Stimulated activated CD4-positive, alpha-beta T cell treated with anti-CD3 and anti-CD28 coated beads, Interleukin-4, amount 100 ng/mL, for 24 hours (primary cell): Measurements from ENCODE around the gene TMEM255B.
"Not testable (repeated sequence)": the region's sequence is repeated elsewhere in the genome, so short reads cannot be mapped to it uniquely, and the experiment has no call there.

Experiments
- DNase-seq: peaks from one replicate; pipeline ENCODE4 v3.0.0-alpha.2; 2020

The TMEM255B gene

DNA sequence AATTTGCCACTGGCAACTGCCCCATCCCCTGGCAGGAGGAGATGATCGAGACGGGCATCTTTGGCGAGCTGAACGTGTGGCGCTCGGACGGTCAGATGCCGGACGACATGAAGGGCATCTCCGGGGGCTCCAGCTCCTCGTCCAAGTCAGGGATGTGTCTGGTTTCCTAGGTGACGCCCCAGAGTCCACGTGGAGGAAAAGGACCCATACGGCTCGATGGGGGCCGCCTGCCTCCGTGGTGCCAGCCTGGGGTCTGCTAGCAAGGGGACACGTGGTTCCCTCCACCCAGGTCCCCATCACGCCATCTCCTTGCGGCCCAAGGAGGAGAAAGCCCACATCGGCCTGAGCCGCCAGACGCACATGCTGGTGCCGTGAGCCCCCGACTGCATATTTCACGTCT, 23.8 kb upstream of the TMEM255B start:
- DNase-seq: no peak

- no peak for DNase-seq
Observed at GRCh38 chr13:113735750-113736149, 23.3 kb upstream of the TMEM255B start.

GRCh38 chr13:113736258-113736731, 22.7 kb upstream of the TMEM255B start:
- no peak for DNase-seq

GRCh38 chr13:113737803-113738202, 21.2 kb upstream of the TMEM255B start:
- DNase-seq: no peak

GRCh38 chr13:113739527-113740285, 19.3 kb upstream of the TMEM255B start:
- no peak for DNase-seq

- no peak for DNase-seq
Observed at GRCh38 chr13:113740286-113740556, 18.8 kb upstream of the TMEM255B start.

DNA sequence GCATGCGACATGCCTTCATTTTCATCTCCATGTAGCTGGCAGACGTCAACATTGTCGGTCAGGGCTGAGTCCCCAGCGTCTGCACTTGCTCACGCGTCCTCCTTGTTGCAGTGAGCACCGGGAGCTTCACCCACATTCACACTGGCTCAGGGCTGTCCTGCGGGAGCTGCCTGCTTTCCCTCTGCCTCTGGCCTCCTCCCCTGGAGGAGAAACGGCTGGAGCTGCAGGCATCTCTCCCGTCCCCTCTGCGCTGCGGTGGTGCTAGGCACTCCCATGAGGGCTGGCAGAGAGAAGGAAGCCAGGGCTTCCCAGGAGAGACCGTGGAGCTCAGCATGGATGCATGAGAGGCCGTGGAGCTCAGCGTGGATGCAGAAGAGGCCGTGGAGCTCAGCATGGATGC, 18.4 kb upstream of the TMEM255B start:
- DNase-seq: no peak

- no peak for DNase-seq
Observed at GRCh38 chr13:113741191-113741668, 17.8 kb upstream of the TMEM255B start.

DNA sequence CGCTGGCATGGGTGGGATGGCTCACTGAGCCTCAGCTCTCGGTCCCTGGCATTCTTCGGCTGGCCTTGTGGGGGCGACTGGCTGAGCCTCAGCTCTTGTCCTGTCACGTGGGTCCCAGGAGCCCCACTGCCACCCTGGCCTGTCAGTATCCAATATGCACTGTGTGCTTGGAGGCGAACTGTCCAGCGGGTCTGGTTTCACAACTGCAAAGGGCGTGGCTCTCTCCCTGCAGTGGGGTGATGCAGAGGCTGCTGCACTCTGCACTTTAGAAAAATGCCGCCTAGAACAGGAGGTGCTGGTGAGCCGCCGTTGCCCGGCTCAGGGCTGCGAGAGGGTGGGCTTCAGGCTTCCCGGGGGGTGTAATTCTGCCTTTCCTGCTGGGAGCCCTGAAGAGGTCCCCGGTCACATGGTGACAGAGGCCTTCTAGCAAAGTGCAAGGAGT, 17.0 kb upstream of the TMEM255B start:
- peak; percentile 21 for DNase-seq

DNA sequence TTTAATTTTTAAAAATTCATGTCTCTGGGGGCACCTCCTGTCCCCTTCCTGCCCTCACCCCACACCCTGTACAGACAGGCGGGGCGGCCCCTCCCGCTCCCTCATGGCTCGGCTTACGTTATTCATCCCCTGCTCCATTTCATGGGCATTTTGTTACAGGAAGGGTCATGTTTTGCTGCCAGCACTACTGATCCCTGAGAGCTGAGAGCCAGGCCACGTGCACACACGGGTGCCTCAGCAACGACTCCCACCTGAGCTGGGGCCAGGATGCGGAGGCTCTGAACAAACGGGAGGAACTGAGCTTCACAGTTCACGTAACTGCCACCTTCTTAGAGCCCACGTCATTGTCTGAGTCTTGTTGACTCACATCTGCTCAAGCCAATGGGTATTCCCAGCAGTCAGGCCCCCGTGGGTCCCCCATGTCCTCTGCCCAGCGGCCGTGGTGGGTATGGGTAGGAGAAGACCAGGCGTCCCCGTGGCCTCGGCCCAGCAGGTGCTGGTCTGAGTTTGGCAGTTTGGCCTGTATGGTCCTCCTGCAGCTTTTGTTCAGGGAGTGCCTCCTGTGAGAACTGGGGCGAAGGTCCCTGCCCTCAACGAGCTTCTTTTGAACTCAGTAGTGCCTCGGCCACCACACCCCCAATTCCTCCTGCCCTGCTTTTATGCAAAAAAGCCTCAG, 16.4 kb upstream of the TMEM255B start:
- DNase-seq: no peak

DNA sequence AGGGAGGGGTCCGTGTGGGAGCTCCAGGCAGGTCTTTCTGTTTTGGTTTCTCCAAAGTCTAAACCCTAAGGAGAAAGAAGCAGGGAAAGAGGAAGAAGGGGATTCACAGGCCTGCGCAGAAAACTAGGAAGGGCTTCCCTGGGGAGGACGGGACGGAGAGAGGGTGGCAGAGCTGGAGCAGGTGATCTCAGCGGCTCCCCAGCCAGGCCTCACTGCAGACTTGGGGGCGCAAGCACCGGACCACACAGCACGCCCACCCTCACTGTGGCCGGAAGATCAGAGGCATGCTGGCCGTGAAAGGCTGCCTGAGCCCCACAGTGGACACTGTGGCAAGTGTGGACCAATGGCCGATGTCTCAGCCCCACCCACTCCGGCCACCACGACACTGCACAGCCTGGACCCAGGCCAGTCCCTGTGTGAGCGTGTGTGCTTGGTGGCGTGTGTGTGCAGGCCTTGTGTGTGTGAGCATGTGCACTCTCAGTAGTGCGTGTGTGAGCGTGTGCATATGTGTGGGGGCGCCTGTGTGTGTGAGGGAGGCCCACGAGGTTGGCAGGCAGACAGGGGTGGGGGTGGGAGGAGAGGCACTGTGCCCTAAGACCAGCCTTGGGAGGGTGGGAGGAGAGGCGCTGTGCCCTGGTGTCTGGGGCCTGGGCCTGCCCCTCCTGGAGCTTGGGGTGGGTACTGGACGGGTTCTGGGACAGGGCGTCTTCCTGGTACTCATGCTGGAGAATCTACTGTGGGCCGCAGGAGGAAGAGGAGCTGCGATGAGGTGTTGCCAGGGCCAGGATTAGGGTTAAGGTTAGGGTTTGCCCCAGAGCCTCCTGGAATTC, 15.4 kb upstream of the TMEM255B start:
- no peak for DNase-seq

DNA sequence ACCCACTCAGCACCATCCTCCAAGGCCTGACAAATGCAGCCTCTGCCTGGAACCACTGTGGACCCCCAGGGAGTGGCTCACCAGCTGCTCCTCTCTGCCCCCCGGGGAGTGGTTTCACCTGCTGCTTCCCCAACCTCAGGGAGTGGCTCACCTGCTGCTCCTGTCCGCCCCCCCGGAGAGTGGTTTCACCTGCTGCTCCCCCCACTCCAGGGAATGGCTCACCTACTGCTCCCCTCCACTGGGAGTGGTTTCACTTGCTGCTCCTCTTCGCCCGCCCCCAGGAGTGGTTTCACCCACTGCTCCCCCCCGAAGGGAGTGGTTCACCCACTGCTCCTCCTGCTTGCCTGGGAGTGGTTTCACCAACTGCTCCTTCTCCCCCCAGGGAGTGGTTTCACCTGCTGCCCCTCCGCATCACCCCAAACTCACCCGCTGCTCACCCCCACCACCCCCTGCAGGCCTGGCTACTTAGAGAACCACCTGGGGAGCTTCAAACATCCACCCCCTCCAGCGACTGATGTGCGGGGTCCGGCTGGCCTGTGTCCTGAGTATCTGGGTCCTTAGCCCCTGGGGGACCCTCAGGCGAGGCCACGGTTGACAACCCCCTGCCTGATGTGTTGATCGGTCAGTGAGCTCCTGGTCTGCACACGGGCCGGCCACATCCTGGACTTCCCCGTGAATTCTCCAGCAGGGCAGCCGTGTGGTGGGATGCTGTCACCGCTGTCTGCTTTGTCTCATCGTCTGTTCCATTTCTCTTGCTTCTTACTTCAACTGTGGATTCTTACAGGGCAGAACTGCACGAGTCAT, 14.6 kb upstream of the TMEM255B start:
- no peak for DNase-seq

GRCh38 chr13:113745059-113745458, 14.0 kb upstream of the TMEM255B start:
- DNase-seq: no peak

- DNase-seq: not testable (repeated sequence)
Observed at GRCh38 chr13:113745500-113746142, 13.4 kb upstream of the TMEM255B start.

DNA sequence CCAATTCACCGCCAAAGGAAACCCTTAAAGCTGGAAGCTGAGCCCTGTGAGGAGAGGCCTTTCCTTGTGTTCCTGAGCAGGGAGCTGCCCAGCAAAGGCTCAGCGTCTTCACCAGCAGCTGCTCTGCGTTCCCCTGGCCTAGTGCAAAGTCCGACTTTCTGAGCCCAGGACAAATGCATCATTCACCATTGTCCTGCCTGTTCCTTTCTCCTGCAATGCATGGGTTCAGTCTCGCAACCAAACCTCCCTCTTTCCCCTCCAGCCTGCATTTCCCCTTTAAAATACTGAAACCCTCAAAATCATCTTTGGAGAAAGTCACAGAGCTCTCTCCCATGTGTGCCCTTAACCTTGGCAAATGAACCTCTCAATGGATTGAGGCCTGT, 12.9 kb upstream of the TMEM255B start:
- no peak for DNase-seq

GRCh38 chr13:113746671-113747070, 12.4 kb upstream of the TMEM255B start:
- DNase-seq: no peak

DNA sequence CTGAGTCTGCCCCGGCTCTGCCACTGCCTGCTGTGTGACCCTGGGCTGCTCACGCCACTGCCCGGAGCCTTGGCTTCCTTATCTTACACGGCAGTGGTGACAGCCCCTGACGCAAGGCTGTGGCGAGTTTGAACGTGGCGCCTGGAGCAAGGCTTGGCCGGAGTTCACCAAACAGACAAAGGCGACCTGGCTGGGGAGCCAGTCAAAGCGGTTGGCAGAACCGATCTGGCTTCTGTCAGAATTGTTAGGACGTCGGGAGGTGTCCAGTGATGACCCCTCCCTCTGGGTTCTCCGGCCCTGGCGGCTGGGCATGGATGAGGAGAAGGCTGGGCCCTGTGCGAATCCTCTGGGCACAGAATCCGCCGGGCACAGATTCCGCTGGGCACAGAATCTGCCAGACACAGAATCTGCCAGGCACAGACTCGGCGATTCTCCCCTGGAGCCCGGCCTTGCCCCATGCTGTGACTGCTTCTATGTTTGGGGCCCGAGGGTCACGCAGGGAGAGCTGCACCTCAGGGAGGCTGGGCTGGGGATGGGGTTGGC, 11.7 kb upstream of the TMEM255B start:
- DNase-seq: no peak

DNA sequence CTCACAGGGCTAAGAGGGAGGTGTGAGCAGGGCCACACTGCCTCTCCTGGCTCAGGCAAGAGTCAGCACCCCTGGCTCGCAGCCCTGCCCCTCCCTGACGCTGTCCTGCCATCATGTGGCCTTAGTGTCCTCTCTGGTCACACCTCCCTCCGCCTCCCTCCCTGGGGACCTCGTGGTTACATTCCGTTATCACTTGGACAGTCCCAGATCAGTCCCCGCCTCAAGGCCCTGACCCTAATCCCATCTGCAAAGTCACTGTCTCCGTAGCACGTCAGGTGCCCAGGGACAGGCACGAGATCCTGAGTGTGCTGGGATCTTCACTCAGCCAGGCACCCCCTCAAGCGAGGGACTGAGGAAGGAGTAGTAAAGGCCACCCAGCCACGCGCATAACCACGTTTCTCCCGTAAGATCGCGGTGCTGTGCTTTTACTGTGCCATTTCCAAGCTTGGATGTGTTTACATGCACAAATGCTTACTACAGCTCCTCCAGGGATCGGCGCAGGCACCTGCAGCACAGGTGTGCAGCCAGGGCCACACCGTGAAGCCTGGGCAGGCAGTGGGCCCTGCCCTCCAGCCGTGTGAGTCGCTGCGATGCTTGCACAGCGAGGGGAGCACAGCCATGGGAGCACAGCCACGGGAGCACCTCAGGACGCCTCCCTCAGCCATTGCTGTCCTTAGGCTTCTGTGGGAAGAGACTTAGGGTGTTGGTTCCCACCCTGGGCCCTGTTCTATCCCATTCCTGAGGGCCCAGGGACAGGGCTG, 10.7 kb upstream of the TMEM255B start:
- DNase-seq: no peak

- no peak for DNase-seq
Observed at GRCh38 chr13:113748862-113749451, 10.1 kb upstream of the TMEM255B start.

DNA sequence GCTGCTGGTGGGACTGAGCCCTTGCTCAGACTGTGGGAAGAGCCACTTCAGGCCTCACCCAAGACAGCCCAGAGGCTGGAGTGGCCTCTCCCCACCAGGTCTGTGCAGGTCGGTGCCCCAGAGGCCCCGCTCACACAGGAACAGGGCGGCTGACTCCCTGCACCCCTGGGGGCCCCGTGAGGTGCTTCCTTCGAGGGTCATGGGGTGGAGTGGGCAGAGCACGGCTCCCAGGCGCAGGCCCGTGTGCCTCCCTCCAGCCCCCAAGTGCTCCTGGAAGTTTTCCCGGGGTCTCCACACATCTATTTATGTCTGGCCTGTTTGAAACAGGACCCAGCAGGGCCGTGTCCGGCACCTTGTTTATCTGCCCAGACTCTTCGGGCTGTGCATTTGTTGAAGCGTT, 9.5 kb upstream of the TMEM255B start:
- DNase-seq: no peak

- no peak for DNase-seq
Observed at GRCh38 chr13:113749967-113750366, 9.1 kb upstream of the TMEM255B start.
